GM21576 (cell line): ENCODE measurements around the gene TGFB2.

Source experiments
- ATAC-seq: cut with Tn5 transposase; IDR thresholded peaks from one replicate; pipeline ENCODE4 v1.9.1; 2021; ENCODE audit warnings: mild to moderate bottlenecking, moderate library complexity; ENCODE audit not compliant: unreplicated experiment

TGFB2 gene

GRCh38 chr1:218383681-218384080 is 38.5 kb downstream of the TGFB2 start:
- no peak for ATAC-seq

GRCh38 chr1:218384581-218384993 is 39.5 kb downstream of the TGFB2 start:
- ATAC-seq: no peak

GRCh38 chr1:218388591-218388990 is 43.5 kb downstream of the TGFB2 start:
- no peak for ATAC-seq

GRCh38 chr1:218390618-218391017 is 45.5 kb downstream of the TGFB2 start:
- ATAC-seq: no peak

GRCh38 chr1:218392780-218393179 is 47.6 kb downstream of the TGFB2 start:
- ATAC-seq: no peak

GRCh38 chr1:218394416-218394815 is 49.3 kb downstream of the TGFB2 start:
- ATAC-seq: no peak

GRCh38 chr1:218394989-218395388 is 49.9 kb downstream of the TGFB2 start:
- ATAC-seq: no peak

GRCh38 chr1:218395916-218396315 is 50.8 kb downstream of the TGFB2 start:
- ATAC-seq: no peak

GRCh38 chr1:218397752-218398339 is 52.7 kb downstream of the TGFB2 start:
- no peak for ATAC-seq

- ATAC-seq: no peak
Measured at GRCh38 chr1:218400624-218401023, 55.5 kb downstream of the TGFB2 start.

- ATAC-seq: no peak
Measured at GRCh38 chr1:218401441-218401997, 56.4 kb downstream of the TGFB2 start.

- ATAC-seq: no peak
Measured at GRCh38 chr1:218401998-218402785, 57.1 kb downstream of the TGFB2 start.

- ATAC-seq: no peak
Measured at GRCh38 chr1:218402786-218403120, 57.6 kb downstream of the TGFB2 start.

GRCh38 chr1:218403300-218403699 is 58.2 kb downstream of the TGFB2 start:
- ATAC-seq: no peak

- ATAC-seq: no peak
Measured at GRCh38 chr1:218407630-218408029, 62.5 kb downstream of the TGFB2 start.

GRCh38 chr1:218408135-218408534 is 63.0 kb downstream of the TGFB2 start:
- no peak for ATAC-seq

GRCh38 chr1:218408942-218409341 is 63.8 kb downstream of the TGFB2 start:
- no peak for ATAC-seq

- ATAC-seq: no peak
Measured at GRCh38 chr1:218409946-218410510, 64.9 kb downstream of the TGFB2 start.

GRCh38 chr1:218411101-218411500 is 66.0 kb downstream of the TGFB2 start:
- no peak for ATAC-seq

- no peak for ATAC-seq
Measured at GRCh38 chr1:218412171-218412570, 67.0 kb downstream of the TGFB2 start.

GRCh38 chr1:218413179-218413578 is 68.0 kb downstream of the TGFB2 start:
- ATAC-seq: no peak
